Eye (tissue), 1 donor: ENCODE measurements around the gene TMEM132D.
A peak's percentile ranks its signal among the peaks of the same experiment; 100 is the strongest.

Experiments
- DNase-seq: peaks from one replicate; pipeline ENCODE4 v3.0.0-alpha.2; 2015

TMEM132D gene

GRCh38 chr12:129657179-129657578 lies 246.6 kb downstream of the TMEM132D start:
- no peak for DNase-seq

- no peak for DNase-seq
Measured at GRCh38 chr12:129651951-129652350, 251.9 kb downstream of the TMEM132D start.

DNA sequence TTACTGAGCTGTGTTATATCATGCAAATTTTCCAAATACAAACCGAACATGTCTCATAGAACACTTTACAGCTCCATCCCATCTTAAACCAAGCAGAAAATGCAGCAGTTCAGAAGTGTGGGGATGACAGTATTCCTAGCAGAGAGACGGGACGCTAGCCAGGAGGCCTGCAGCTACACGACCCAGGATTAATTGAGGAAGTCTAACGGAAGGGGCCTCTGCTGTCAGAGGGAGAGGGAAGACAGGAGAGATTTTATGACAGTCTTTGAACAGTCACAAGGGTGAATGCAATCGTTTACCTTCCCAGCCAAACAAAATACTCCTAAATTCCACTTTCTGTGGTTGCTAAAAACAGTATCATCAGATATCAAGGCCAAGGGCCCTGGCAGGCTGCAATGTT lies 261.9 kb downstream of the TMEM132D start:
- DNase-seq, result peak; percentile 38

DNA sequence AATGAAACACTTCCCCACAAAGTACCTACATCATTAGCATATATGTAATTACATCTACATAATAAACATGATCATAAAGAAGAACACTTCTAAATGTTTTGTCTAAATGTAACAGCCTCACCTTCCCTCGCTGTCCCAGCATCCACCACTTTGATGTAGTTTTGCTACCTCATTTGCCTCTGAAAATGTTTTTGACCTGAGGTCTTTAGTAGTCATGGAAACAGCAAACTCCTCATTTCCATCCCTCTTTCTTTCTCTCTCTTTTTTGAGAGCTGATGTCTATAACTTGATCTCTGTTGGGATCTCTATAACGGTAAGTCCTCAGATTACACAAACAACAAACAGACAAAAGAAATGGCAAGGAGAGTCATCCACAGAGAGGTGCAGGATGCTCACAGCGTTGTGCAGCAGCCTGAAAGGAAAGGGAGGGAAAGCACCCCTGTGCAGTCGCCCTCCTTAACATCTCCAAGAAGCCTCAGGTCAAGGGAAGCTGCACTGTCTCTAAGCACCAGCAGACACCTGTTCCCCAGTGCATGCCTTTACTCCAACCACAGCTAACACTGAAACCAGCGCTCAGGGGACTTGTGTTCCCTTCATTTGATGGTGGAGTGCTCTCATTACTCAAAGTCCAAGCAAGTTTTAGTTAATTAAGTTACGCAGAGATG lies 268.7 kb downstream of the TMEM132D start:
- no peak for DNase-seq

DNA sequence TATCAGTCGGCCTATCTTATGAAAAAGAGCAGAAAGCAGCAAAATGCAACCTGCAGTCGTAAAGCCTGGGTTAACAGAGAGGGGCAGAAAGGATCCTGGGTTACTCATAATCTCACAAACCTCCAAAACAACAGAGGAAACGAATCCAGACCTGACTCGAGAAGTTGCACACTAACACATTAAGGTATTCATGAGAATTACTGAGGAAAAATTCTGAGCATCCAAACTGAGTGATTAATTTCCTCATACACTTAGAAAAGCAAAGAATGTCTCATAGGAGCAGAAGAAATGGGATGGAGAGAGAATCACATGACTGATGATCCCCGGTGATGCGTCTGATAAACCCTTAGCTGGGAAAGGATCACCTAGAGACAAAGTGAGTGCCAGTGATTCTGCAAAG lies 272.5 kb downstream of the TMEM132D start:
- no peak for DNase-seq

DNA sequence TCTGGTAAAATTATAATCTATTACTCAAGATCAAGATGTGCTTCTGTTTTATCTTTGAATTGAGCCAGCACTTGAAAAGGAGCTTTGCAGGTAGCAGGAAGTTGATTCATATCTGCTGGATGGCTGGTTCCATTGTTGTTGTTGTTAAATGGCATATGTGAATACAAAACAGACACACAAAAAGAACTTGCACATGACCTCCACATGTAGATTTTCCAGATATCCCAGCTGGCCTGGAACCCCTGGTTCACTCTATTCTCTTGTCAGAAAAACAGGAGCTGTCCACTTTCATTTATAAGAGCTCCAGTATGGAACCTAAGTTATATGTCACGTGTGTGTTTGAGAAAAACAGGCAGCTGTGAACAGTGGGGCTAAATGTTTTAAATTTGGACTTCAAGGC lies 273.9 kb downstream of the TMEM132D start:
- no peak for DNase-seq

DNA sequence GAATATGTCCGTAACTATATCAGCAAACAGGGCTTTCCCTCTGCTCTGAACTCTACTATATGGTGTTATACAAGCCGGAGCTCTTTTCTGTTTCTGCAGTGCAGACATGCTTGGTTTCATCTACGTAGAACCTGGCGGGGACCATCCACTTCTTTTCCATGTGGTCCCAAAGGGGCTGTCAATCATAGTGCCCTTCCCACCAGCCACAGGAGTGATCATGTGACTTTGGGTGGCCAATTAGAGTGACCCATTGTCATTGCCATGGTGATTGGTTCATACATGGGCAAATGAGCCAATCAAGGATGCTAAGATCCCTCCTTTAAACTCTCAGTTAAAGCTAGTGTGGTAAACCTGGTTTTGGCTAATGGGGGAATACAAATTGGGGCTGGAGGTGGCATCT lies 281.3 kb downstream of the TMEM132D start:
- DNase-seq, result no peak

GRCh38 chr12:129619271-129619670 lies 284.6 kb downstream of the TMEM132D start:
- DNase-seq, result no peak

DNA sequence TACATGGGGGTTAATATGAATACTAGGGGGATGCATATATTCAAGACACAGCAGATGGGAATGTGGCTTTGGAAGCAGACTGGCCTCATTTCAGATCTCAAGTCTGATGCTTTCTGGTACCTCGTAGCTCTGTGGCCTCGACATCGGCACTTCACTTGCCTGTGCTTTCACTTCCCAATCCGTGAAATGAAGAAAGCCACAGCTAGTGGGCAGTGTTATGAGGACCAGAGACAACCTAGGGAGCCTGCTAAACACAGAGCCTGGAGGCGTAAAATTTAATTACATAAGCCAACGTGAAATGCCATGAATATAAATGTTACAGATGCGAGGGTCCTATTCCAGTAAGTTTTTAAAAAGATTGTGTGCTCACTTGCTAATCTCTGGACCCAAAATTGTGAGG lies 286.0 kb downstream of the TMEM132D start:
- no peak for DNase-seq

DNA sequence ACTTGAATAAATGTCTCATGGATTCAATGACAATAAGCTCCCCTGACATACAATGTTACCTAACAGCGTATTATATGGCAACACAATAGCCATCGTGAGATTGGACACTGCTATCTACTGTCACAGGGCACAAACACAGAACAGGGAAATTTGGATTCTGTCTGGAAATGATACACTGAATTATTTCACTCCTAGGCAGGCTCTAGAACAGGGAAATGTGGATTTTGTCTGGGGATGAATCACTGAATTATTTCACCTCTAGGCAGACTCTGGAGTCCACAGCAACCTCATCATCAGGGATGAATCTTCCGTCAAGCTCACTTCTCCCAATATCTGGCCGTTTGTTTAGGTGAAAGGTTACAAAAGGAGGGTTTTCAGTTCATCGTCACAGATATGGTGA lies 288.8 kb downstream of the TMEM132D start:
- no peak for DNase-seq

- DNase-seq, result peak; percentile 53
Measured at GRCh38 chr12:129614221-129614885, 289.5 kb downstream of the TMEM132D start.

GRCh38 chr12:129613314-129613713 lies 290.5 kb downstream of the TMEM132D start:
- DNase-seq, result peak; percentile 38

DNA sequence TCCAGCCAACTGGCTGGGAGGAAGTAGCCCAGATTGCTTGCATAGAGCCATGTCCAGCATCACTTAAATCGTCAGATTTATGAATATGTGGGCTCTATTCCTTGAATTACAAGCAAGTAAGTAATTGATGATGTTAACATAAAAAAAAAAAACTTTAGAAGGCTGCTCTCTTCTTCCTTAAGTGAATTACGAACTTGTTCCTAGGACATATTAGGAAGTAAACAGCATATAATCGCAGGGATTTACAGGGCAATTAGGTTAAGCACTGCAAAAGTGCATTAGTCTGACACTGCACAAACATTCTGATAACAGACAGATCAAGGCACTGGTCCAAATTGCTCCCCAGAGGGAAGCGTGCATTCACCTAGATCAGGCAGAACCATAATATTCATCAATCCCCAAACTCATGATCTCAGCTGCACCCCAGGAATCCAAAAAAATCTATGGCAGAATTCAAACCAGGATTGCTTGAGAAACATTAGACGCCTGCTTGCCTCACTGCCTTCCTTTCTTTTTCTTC lies 293.2 kb downstream of the TMEM132D start:
- DNase-seq, result no peak

DNA sequence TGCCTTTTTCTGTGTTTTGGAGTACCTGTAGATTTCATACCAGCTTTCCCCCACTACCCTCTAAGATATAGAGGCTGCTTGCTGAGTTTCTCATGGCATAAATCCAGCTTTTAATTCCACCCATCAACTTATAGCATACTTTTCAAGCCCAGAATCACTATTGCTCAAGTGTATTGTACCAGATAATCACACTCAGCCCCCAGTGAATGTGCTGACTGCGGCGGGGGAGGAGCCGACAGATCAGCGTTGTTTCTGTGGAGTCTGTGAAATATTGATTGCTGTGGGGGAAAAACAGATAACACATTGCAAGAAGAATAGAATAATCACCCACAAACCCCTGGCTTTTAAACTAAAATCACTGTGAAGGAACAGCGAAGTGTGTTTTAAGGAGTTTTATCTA lies 296.1 kb downstream of the TMEM132D start:
- no peak for DNase-seq

DNA sequence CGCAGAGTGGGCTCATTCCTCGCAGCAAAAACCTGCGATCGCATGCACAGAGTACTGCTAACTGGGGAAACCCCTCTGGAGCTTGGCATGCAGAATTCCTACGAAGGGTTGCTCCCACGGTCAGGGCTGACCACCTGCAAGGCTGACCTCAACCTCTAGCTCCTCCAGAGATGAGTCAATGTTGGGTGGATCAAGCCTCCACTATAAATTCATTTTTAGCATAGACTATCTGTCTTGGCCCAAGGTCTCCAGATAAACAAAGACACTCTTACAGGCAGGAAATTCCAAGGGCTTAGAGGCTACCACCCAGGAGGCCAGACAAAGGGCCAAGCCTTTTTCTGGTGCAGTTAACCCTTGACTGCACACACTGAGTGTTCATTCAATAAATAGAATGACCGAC lies 296.5 kb downstream of the TMEM132D start:
- peak; percentile 83 for DNase-seq

DNA sequence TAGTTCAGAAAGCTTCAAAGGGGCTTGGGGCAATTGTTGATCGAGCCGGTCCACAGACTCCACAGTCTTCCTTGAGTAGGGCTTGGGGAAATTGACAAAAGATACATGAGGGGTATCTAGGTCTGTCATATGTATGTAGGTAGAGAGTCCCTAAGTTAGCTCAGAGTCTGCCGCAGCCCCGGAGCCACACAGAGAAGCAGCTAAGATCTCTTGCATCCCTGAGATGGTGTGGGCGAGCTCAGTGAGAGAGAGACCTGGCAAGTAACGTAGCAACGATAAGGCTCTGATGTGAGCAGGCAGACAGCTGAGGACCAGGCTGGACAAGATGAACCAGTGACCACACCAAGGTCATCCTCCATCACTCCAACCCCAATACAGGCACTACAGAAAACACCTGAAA lies 297.6 kb downstream of the TMEM132D start:
- DNase-seq, result no peak

GRCh38 chr12:129605666-129606065 lies 298.2 kb downstream of the TMEM132D start:
- no peak for DNase-seq

DNA sequence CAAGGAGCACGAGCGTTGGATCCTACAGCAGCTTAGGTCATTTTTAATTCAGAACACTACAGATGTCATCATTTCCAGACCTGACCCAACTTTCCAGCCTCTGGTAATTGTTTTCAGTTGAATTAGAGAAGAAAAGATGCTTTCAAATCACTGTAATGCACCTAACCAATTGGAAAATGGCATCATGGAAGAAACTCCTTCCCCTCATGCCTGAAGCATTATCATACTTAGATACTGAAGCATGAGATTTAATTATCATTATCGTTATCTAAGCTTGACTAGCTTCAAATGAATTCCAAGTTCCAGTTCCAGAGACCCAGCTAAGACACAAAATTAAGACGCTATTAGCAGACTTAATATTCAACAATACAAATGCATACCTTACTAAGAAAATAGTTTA lies 299.3 kb downstream of the TMEM132D start:
- DNase-seq, result peak; percentile 68

DNA sequence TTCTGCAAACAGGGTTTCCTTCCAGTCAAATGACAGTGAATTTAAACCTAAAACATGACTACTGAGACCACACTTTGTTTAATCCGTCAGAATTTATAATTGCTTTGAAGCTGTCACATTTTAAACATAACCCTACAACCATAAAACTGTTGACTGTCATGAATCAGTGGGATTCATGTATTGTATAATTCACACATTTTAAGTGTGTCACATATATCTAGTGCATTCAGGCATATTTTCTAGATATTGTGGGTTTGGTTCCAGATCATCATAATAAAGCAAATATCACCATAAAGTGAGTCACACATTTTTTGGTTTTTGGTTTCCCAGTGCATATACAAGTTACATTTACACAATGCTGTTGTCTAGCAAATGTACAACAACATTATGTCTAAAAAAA lies 304.4 kb downstream of the TMEM132D start:
- no peak for DNase-seq

GRCh38 chr12:129594098-129594497 lies 309.7 kb downstream of the TMEM132D start:
- DNase-seq, result no peak

DNA sequence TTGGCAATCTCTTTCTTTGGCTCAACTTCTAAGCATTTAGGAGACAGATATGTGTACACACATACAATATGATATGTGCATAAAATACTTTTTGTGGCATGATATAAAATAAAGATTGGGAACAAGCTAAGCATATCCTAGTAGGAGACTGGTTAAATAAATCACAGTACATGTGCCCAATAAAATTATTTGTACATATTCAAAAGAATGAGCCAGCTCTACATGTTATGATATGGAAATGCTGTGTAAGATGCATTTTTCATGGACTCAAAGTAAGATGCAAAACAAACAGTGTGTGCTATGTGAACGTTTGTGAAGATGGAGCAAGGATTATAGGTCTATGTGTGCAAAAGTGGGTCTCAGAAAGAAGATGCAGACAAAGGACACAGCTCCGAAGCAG lies 311.4 kb downstream of the TMEM132D start:
- DNase-seq, result no peak

GRCh38 chr12:129589503-129589902 lies 314.3 kb downstream of the TMEM132D start:
- DNase-seq, result no peak

DNA sequence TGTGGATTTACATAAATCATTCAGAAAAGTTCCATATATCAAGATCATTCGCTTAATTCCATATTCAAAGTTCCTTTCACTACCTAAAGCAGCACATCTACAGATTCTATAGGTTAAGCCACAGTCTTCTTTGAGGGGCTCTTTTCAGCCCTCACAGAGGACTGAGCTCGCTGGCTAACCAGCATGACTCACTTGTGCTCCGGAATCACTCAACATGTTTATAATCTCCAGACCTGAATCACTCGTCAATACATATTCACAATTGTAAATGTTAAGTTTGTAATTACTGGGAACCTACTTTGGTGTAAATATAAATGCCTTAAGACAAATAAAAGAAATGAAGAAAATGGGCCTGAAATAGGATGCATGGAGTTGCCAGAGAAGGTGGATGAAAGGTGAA lies 315.7 kb downstream of the TMEM132D start:
- no peak for DNase-seq

DNA sequence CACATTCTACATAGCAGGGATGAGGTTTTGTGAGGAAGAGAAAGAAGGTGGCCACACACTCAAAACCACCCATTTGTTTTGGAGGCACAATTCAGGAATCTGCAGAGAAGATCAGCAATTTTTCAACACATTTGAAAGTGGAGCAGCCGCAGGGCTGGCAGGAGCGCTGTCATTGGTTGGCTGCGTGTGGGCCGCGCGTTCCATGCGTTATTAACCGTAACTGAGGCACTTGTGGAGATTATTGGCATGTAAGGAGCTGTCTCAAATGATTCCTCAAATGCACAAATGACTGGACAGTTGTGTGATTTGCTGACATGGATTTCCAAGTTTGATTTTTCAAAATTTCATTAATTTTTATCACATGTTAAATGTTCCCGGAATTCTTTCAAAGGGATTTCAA lies 318.5 kb downstream of the TMEM132D start:
- DNase-seq, result no peak

DNA sequence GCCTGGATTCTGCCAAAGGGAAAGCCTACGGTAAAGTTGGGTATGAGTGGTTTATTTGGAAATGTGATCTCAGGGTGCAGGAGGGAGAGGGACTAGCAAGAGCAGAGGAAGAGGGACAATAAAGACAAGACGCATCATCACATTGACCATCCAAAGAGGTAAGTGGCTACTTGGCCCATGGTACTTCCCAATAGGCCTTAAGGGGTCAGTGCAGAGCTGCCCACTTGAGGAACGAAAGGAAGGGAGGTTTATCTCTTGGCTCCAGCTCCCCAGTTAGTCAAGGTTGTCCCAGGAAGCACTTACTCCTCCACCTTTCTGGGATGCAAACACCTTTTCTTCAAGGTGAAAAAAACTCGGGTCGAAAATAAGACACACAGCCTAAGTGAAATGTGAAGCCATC lies 323.9 kb downstream of the TMEM132D start:
- no peak for DNase-seq
